Head of caudate nucleus (tissue), 42 donors: Measurements from ENCODE around the gene GARIN5A.
"Not testable (repeated sequence)": the region's sequence is repeated elsewhere in the genome, so short reads cannot be mapped to it uniquely, and the experiment has no call there.

Experiments used
- DNase-seq, 42 donors: peaks; one replicate each; pipeline versions ENCODE4 v3.0.0 to v3.0.0-alpha.2; 2020 to 2021; ENCODE audit warnings: mixed read lengths in 7 of 42
- intact Hi-C: fragments of 100-400 bp; cut with DNase I; formaldehyde crosslinking; loops from one replicate; pipeline ENCODE4 v1.15.0; 2022

GARIN5A gene

DNA sequence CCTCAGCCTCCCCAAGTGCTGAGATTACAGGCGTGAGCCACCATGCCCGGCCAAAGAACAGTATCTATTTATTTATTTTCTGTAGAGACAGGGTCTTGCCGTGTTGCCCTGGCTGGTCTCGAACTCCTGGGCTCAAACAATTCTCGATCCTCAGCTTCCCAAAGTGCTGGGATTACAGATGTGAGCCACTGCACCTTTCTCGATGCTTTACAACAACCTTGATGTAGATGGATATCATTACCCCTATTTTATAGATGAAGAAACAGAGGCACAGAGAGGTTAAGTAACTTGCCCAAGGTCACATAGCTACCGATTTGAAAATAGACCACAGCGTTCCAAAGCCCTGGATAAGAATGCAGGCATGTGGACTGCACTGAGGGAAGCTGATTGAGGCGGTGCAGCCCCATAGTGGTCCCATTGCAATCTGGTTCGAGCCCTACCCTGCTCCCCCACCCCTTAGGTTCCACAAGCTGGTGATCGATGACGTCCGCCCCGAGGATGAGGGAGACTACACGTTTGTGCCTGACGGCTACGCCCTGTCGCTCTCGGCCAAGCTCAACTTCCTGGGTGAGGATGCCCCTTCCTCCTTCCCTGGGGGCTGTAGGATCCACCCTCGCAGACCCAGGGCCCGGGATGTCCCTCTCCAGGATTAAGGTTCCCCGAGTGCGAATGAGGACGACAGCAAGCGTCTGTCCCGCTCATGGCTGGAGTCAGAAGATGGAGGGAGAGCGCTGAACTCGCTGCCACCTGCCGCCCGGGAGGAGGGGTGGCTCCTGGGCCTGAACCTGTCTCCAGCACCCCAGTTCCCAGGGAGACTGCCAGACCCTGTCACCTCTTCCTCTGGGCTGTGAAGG lies 26.1 kb downstream of the GARIN5A start:
- intact Hi-C loops, result no loop called here
- no peak for DNase-seq

DNA sequence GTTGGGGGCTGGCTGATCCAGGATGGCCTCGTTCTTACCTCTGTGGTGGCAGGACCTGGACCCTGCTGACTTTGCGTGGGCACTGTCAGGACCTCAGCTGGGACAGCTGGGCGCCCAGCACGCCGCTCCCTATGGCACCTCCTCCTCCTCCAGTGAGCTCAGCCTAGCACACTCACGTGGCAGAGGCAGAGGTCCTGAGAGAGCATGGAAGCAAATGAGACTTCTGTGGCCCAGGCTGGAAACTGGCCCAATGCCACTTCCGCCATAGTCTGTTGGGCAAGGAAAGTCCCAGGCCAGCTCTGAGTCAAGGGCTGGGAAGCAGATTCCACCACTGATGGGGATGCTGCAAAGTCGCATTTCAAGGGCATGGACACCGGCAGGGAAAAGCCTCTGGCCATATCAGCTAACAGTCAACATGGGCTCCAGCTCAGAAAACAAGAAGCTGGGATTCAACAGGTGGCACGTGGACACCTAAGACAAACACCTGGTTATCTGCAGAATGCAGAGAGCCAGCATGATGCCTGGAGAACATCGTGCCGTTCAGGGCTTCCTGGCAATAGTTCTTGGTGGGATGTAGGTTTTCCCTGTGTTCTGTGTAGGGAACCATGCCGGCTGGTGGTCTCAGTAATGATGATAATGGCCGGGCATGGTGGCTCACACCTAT lies 27.3 kb downstream of the GARIN5A start:
- DNase-seq, result no peak
- intact Hi-C loops, result no loop called here

DNA sequence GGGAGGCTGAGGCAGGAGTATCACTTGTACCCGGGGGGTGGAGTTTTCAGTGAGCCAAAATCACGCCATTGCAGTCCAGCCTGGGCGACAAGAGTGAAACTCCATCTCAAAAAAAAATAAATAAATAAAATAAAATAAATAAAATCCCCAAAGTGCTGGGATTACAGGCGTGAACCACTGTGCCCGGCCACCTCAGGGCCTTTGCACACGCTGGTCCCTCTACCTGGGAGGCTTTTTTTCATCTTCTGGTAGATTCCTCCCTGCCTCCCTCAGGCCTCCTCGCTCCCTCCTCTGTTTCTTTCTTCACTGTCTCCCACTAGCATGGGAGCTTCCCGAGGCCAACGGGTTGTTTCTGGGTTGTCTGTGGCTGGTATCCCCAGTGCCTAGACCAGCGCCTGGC lies 28.9 kb downstream of the GARIN5A start:
- intact Hi-C loops, result no loop called here

DNA sequence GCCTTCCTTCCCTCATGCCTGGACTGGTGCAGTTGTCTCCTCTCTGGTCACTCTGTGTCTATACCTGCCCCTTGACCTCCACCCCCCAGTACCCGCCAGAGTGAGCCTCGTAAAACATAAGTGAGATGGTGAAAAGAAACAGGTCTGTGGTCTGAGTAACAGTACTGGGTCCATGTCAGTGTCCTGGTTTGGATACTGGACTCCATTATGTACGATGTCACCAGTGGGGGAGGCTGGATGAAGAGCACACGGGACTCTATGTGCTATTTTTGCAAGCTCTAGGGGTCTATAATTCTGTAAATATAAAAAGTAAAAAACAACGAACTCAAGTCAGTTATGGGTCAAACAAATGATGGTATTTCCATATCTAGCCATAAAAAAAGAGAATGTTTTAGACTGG lies 29.6 kb downstream of the GARIN5A start:
- intact Hi-C loops, result no loop called here

More for the DNA sequence above, 28.9 kb downstream of the GARIN5A start:
- DNase-seq, result no peak

DNA sequence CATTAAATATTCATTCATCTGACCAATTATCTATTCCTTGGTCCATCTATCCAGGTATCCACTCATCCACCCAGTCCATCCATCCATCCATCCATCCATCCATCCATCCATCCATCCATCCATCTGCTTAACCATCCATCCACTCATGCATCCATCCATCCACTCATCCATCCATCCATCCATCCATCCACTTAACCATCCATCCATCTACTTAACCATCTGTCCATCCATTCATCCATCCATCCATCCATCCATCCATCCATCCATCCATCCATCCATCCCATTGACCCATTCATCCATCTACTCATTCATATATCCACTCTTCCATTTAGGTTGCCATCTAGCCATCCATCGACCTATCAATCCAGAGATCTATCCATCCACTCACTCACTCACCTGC lies 32.6 kb downstream of the GARIN5A start:
- DNase-seq, result no peak
- intact Hi-C loops, result no loop called here

More for the DNA sequence above, 29.6 kb downstream of the GARIN5A start:
- no peak for DNase-seq

DNA sequence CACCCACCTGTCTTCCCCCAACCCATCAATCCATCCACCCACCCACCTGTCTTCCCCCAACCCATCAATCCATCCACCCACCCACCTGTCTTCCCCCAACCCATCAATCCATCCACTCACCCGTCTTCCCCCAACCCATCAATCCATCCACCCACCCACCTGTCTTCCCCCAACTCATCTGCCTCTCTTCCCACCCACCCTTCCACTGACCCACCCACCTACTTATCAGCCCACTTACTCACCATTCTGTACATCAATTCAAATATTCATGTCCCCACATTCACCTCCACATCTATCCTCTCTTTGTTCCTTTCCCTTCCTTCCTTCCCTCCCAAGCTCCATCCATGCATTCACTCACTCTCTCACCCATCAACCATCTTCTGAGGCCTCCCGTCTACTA lies 37.5 kb downstream of the GARIN5A start:
- intact Hi-C loops, DNase-seq: not testable (repeated sequence)

DNA sequence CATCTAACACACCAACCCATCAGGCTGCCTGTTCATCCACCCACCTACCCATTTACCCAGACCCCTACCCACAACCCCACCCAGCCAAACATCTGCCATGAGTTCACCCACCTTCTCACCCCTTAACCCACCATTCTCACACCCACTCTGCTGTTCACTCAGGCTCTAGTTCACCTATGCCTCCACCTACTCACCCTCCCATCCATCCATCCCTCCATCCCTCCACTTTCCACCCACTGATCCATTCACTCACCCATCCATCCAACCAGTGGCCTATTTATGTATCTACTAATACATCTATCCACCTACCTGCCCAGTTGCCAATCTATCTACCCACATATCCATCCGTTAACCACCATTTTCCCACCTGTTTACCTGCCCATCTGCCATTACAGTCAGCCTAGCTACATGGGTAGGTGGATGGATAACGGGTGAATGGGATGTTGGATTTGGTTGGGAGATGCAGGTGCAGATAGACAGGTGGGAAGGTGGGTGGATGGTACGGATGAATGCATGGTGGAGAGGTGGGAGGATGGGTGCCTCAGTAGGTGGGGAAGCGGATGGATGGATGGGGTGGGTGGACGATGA lies 38.7 kb downstream of the GARIN5A start:
- no peak for DNase-seq
- intact Hi-C loops, result no loop called here

DNA sequence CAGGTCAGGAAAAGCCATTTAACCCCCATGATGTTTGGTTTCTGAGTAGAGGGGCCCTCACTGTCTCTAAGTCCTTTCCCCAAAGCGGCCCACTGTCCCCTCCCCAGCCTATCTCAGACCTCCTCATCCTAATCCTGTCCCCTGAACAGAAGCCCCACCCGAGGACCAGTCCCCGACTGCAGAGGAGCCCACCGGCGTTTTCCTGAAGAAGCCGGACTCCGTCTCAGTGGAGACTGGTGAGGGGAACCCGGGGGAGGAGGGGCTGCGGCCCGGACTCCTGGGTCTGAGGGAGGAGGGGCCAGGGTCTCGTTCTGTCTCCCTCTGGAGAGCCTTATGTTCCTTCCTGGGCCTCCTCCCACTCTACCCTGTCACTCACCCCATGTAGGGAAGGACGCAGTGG lies 41.0 kb downstream of the GARIN5A start:
- no peak for DNase-seq
- intact Hi-C loops, result no loop called here

DNA sequence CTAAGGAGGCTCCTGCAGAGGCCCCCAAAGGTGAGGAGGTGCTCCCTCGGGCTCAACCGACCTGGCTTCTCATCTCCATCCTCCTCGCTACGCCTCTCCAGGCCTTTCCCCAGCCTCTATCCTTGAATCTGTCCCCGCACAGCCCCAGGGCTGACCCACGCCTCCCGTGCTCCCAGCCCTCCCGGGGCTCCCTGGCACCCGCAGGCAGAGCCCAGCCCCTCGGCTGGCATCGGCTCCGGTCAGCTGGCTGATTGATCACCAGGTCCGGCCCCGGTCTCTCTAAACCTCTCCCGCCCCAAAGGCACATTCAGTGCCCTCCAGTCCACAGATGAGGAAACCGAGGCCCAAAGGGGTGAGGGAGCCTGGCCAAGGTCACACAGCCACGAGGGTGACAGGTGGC lies 41.4 kb downstream of the GARIN5A start:
- intact Hi-C loops, result no loop called here
- no peak for DNase-seq

DNA sequence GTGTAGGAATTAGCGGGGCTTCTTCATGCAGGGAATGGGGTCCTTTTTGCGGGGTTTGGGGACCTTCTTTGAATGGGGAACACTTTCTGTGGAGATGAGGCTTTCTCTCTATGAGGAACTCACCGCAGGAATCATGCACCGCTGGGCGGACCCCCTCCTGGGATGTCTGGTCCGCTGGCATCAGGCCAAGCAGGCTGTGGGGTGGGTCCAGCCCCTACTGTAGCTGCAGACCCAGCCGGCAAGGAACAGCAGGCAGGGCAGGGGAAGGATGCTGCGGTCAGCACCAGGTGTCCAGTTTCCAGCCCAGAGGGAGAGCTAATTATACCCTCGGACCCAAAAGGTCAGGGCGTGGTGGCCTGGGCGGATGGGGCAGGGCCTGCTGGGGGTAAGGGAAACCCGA lies 42.1 kb downstream of the GARIN5A start:
- DNase-seq, result no peak
- intact Hi-C loops, result no loop called here

DNA sequence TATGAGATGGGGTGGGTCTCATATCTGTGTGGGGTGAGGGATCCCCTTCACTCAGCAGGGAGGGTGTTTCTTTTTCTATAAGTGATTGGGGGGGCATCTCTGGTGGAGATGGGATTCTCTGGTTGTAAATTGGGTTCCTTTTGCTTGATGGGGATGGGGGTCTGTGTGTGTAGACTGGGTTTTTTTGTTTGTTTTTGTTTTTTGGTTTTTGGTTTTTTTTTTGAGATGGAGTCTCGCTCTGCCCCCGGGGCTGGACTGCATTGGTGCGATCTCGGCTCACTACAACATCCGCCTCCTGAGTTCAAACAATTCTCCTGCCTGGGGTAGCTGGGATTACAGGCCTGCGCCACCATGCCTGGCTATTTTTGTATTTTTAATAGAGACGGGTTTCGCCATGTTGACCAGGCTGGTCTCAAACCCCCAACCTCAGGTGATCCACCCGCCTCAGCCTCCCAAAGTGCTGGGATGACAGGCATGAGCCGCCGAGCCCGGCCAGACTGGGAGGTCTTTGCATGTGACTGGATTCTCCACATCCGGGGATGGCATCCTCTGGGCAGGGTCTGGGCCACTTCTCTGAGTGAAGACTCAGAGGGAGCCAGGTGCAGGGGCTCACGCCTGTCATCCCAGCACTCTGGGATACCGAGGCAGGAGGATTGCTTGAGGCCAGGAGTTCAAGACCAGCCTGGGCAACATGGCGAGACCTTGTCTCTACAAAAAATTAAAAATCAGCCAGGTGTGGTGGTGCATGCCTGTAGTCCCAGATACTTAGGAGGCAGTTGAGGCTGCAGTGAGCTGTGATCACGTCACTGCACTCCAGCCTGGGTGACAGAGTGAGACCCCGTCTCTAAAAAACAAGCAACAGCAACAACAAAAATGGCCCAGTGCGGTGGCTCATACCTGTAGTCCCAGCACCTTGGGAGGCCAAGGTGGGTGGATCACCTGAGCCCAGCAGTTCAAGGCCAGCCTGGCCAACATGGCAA lies 43.2 kb downstream of the GARIN5A start:
- no peak for DNase-seq
- intact Hi-C loops, result no loop called here

DNA sequence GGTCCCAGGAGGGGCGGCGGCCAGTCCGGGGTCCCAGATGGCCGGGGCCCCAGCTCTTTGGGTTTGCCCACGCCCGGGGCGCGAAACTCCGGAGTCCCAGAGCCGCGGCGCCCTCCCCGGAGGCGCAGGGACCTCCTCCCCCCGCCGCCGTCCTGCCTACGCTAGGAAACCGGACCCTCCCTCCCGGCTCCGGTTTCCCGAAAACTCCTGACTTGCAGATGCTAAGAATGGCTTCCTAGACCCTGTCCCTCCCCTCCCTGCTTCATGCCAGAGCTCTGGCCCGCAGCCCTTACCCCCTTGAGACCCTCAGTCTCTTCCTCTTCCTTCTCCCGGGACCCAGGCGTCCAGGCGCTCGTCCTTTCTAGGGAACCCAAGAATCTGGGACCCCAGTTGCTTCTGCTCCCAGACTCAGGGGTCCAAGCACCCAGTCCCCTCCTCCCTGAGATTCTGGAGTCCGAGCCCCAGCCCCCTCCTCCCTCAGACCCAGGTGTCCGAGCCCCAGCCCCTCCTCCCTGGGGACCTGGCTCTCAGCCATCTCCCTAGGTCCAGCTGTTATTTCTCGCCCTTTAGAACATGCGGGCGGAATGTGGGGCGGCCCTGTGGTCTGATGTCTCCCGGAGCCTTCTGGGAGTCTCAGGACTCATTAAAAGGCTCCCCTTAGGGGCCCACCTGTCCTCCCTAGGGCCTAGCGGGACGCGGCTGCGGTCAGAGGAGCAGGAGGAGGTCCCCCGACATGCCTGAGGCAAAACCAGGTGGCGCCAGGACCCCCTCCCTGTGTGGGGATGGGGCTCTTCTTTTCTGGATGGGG lies 44.2 kb downstream of the GARIN5A start, which contains the start of gene MYBPC2:
Gene MYBPC2, plus strand, starts transcription at position 672 of the 808 bp plus-strand sequence. Its CDS starts 62 bp downstream, at position 734.
- no peak for DNase-seq
- intact Hi-C loops, result no loop called here

DNA sequence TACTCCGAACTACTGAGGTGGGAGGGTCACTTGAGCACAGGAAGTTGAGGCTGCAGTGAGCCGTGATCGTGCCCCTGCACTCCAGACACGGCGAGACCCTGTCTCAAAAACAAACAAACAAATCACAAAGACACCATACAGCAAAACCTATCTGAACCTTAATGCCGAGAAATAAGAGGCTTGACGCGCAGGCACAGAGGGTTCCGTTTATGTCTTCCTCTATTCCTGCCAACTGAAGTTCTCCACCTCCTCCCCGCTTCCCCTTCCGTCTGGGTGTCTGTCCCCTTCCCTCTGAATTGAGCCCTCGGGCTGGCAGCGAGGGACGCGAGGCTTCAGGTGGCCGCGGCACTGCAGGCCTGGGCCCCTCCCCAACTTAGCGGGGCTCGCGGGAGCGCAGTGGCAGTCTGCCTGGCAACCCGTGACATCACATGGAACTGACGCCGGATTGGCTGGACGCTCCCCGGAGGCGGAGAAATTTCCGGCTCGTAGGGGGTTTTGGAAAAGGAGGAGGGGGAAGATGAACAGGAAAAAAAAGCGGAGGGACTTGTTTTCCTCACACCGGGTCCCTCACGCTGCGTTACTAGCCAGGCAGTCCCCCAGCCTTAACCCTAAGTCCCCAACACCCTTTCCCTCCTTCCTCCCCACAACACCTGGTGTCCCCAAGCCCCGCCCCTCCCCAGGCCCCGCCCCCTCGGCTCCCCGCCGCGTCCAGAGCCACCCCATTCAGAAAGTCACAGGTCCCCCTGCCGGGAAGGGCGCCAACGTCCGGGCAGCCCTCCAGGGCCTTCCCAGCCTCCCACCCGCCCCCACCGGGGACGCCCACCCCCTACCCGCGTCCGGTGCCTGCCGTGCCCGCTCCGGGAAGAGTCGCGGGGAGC lies 45.1 kb downstream of the GARIN5A start:
- DNase-seq, result peak; percentile 79 to 94 (median 90)
- intact Hi-C loops, result no loop called here

DNA sequence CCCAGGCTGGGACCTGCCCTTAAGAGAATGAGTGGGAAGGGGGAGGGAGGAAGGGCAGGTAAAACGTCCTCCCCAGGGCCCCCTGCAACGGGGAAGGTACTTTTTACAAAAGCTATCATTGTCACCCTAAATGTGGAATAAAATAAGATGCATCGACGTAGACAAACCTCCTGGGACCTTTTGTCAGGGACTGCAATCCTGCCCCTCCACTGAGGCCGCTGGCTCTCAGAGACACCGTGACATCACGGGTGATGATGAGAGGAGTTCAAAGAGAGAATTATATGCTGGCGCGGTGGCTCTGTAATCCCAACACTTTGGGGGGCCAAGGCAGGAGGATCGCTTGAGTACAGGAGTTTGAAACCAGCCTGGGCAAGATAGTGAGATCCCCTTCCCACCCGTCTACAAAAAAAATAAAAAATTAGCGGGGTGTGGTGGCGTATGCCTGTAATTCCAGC lies 45.7 kb downstream of the GARIN5A start:
- DNase-seq, result no peak
- intact Hi-C loops, result no loop called here

DNA sequence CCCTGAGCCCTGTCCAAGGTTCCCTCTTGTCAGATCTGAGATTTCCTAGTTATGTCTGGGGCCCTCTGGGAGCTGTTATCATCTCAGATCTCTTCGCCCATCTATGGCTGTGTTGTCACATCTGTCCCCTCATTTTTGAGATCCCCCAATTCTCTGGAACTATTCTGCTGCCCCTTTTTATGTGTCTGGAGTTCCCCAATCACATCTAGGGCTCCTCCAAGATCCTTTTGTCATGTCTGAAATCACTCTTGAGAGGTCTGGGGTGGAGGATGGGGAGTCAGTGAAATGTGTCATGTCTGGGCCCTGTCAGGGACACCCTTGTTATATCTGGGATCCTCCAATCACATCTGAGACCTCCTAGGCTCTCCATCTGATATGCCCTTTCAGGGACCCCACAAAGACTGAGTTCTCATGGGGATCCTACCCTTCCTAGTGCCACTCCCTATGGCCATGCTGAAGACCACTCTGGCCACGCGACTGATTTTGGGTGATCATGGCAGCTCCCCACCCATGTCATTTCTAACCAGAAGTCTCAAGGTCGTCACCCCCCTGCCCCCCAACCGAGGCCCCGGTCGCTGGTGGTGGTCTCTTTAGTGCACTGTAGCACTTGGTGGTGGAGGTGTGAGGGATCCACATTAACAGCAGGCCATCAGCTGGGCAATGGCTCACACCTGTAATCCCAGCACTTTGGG lies 47.7 kb downstream of the GARIN5A start:
- intact Hi-C loops, result no loop called here
- no peak for DNase-seq

DNA sequence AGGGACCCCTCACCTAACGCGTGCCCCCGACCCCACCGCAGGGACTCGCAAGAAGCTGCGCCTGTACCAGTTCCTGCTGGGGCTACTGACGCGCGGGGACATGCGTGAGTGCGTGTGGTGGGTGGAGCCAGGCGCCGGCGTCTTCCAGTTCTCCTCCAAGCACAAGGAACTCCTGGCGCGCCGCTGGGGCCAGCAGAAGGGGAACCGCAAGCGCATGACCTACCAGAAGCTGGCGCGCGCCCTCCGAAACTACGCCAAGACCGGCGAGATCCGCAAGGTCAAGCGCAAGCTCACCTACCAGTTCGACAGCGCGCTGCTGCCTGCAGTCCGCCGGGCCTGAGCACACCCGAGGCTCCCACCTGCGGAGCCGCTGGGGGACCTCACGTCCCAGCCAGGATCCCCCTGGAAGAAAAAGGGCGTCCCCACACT lies 48.6 kb downstream of the GARIN5A start:
- intact Hi-C loops, result no loop called here
- peak; percentile 64 to 93 (median 81) for DNase-seq
